H1 (cell line): Measurements from ENCODE around the gene SAT2. TPM values are rescaled to one million over a fixed set of nuclear protein-coding genes. Genes with fewer than 3 reads are reported as not detected.

Experiments used
- CTCF ChIA-PET: fragments of 300-600 bp; sonication (Branson Sonifier 250); formaldehyde crosslinking; loops from one replicate; lab custom pipeline; 2021; ENCODE audit not compliant: partially characterized antibody; lab: Charles Lee
- POLR2A ChIA-PET: fragments of 300-600 bp; sonication (Branson Sonifier 250); formaldehyde crosslinking; loops from one replicate; lab custom pipeline; 2021; ENCODE audit warnings: inconsistent platforms; ENCODE audit not compliant: partially characterized antibody; lab: Charles Lee
- DNase-seq, 2 experiments: peaks; one replicate each; pipeline versions ENCODE4 v3.0.0 to v3.0.0-alpha.2; 2010 to 2022; ENCODE audit warnings: low spot score in 2 of 2, low read depth in 1 of 2, mixed read lengths in 1 of 2
- FAIRE-seq: peaks from 2 replicates; lab custom pipeline; 2011; peaks lifted over from hg19 to GRCh38; lab: Jason Lieb, UNC
- H2AFZ ChIP-seq: 2 replicates; pipeline ENCODE4 v1.8.1; 2012; ENCODE audit warnings: low read length, inconsistent platforms
- H2AK5ac ChIP-seq: 2 replicates; pipeline ENCODE4 v1.6.1; 2013; ENCODE audit warnings: low read depth, low read length
- H2BK120ac ChIP-seq: replicated peaks from 2 replicates; pipeline ENCODE3; 2013; ENCODE audit warnings: low read depth, low read length, inconsistent platforms
- H2BK12ac ChIP-seq: 2 replicates; pipeline ENCODE4 v1.6.1; 2013; ENCODE audit warnings: low read depth, low read length
- H2BK15ac ChIP-seq: 2 replicates; pipeline ENCODE4 v1.6.1; 2013; ENCODE audit warnings: low read length
- H2BK20ac ChIP-seq: 2 replicates; pipeline ENCODE4 v1.6.1; 2013; ENCODE audit warnings: low read length
- H2BK5ac ChIP-seq: 2 replicates; pipeline ENCODE4 v1.6.1; 2013; ENCODE audit warnings: low read depth, low read length
- H3K14ac ChIP-seq: 2 replicates; pipeline ENCODE4 v1.6.1; 2013; ENCODE audit warnings: inconsistent platforms; ENCODE audit not compliant: insufficient read length
- H3K18ac ChIP-seq: 2 replicates; pipeline ENCODE4 v1.6.1; 2013; ENCODE audit warnings: low read length; ENCODE audit errors: extremely low read depth
- H3K23ac ChIP-seq: 2 replicates; pipeline ENCODE4 v1.6.1; 2013; ENCODE audit warnings: inconsistent platforms; ENCODE audit not compliant: insufficient read length
- H3K23me2 ChIP-seq: 2 replicates; pipeline ENCODE4 v1.6.1; 2013; ENCODE audit warnings: low read depth, low read length
- H3K27ac ChIP-seq: 2 replicates; pipeline ENCODE4 v1.6.1; 2011; ENCODE audit warnings: low read depth, low read length, inconsistent platforms
- H3K27me3 ChIP-seq, 4 experiments: replicated peaks in 1 of 4; 1 replicate in 1 of 4; 2 replicates in 3 of 4; pipeline versions ENCODE4 v1.6.1 to v1.8.1; 2011 to 2013; ENCODE audit warnings: low read length in 3 of 4, mild to moderate bottlenecking in 3 of 4, inconsistent platforms in 2 of 4, mixed read lengths in 2 of 4, moderate library complexity in 1 of 4; ENCODE audit not compliant: control insufficient read depth in 3 of 4, insufficient read depth in 3 of 4; ENCODE audit errors: extremely low read depth in 1 of 4
- H3K36me3 ChIP-seq, 4 experiments: 2 replicates each; pipeline versions ENCODE4 v1.6.1 to v1.8.1; 2011 to 2013; ENCODE audit warnings: mild to moderate bottlenecking in 4 of 4, low read length in 3 of 4, moderate library complexity in 2 of 4, control low read depth in 1 of 4, inconsistent platforms in 1 of 4; ENCODE audit not compliant: insufficient read depth in 4 of 4, control insufficient read depth in 2 of 4
- H3K4ac ChIP-seq: replicated peaks from 2 replicates; pipeline ENCODE3; 2013; ENCODE audit warnings: low read length, low read depth, mixed read lengths, inconsistent platforms; ENCODE audit not compliant: insufficient read length
- H3K4me1 ChIP-seq, 4 experiments: replicated peaks in 1 of 4; 1 replicate in 1 of 4; 2 replicates in 3 of 4; pipeline versions ENCODE4 v1.6.1 to v1.8.1; 2011 to 2013; ENCODE audit warnings: low read length in 3 of 4, inconsistent platforms in 2 of 4, mixed read lengths in 1 of 4; ENCODE audit not compliant: insufficient read depth in 4 of 4, control insufficient read depth in 3 of 4
- H3K4me2 ChIP-seq, 2 experiments: 2 replicates each; pipeline versions ENCODE4 v1.6.1 to v1.8.1; 2011 to 2013; ENCODE audit warnings: low read depth in 2 of 2, low read length in 2 of 2, control low read depth in 1 of 2, inconsistent platforms in 1 of 2, mild to moderate bottlenecking in 1 of 2; ENCODE audit not compliant: insufficient read depth in 1 of 2
- H3K4me3 ChIP-seq, 4 experiments: fragments of 200-600, 300-600 bp in 1 of 4; sonication (generic), shearing (Covaris generic), sonication (Bioruptor Twin) in 1 of 4; 2 replicates each; pipeline versions ENCODE4 v1.5.1 to v1.8.1; 2011 to 2016; ENCODE audit warnings: low read length in 4 of 4, low read depth in 3 of 4, control low read depth in 2 of 4, inconsistent platforms in 2 of 4, mild to moderate bottlenecking in 2 of 4, mixed read lengths in 1 of 4, moderate library complexity in 1 of 4; ENCODE audit not compliant: insufficient read depth in 2 of 4; ENCODE audit errors: extremely low read depth in 1 of 4
- H3K56ac ChIP-seq: replicated peaks from 2 replicates; pipeline ENCODE3; 2013; ENCODE audit warnings: low read depth, mild to moderate bottlenecking, mixed read lengths, low read length, inconsistent platforms; ENCODE audit not compliant: insufficient read length
- H3K79me1 ChIP-seq: 2 replicates; pipeline ENCODE4 v1.6.1; 2013; ENCODE audit warnings: low read depth, low read length, control low read depth
- H3K79me2 ChIP-seq, 2 experiments: 2 replicates each; pipeline versions ENCODE4 v1.6.1 to v1.8.1; 2012 to 2013; ENCODE audit warnings: low read length in 2 of 2, mild to moderate bottlenecking in 2 of 2, inconsistent platforms in 1 of 2; ENCODE audit not compliant: insufficient read depth in 2 of 2, control insufficient read depth in 1 of 2
- H3K9ac ChIP-seq, 4 experiments: replicated peaks in 1 of 4; 1 replicate in 1 of 4; 2 replicates in 3 of 4; pipeline versions ENCODE4 v1.6.1 to v1.8.1; 2011 to 2013; ENCODE audit warnings: low read depth in 3 of 4, low read length in 3 of 4, control low read depth in 2 of 4, mild to moderate bottlenecking in 2 of 4, moderate library complexity in 2 of 4, inconsistent platforms in 1 of 4; ENCODE audit errors: extremely low read depth in 1 of 4
- H3K9me3 ChIP-seq, 2 experiments: 2 replicates each; pipeline versions ENCODE4 v1.6.1 to v1.8.1; 2012 to 2013; ENCODE audit warnings: mild to moderate bottlenecking in 2 of 2, moderate library complexity in 2 of 2, control low read depth in 1 of 2, inconsistent platforms in 1 of 2, low read depth in 1 of 2, low read length in 1 of 2, mixed read lengths in 1 of 2; ENCODE audit not compliant: insufficient read depth in 2 of 2
- H4K20me1 ChIP-seq, 2 experiments: replicated peaks in 1 of 2; 2 replicates each; pipeline versions ENCODE3 to v1.8.1; 2011 to 2013; ENCODE audit warnings: inconsistent platforms in 2 of 2, low read length in 2 of 2, mild to moderate bottlenecking in 1 of 2; ENCODE audit not compliant: insufficient read depth in 2 of 2, control insufficient read depth in 1 of 2
- H4K5ac ChIP-seq: 2 replicates; pipeline ENCODE4 v1.6.1; 2013; ENCODE audit warnings: low read length, low read depth, mixed read lengths, inconsistent platforms; ENCODE audit not compliant: insufficient read length
- H4K8ac ChIP-seq: 2 replicates; pipeline ENCODE4 v1.8.0; 2013; ENCODE audit warnings: mild to moderate bottlenecking, moderate library complexity, low read length, inconsistent platforms; ENCODE audit not compliant: insufficient read depth; ENCODE audit errors: extremely low read depth
- H4K91ac ChIP-seq: replicated peaks from 2 replicates; pipeline ENCODE3; 2013; ENCODE audit warnings: low read length, mixed read lengths, inconsistent platforms; ENCODE audit not compliant: insufficient read length
- HDAC6 ChIP-seq: IDR thresholded peaks from one replicate; pipeline ENCODE4 v1.7.1; 2012; ENCODE audit warnings: low read depth, mild to moderate bottlenecking, inconsistent platforms, low read length, moderate library complexity
- KDM4A ChIP-seq: IDR thresholded peaks from one replicate; pipeline ENCODE4 v1.7.1; 2012; ENCODE audit warnings: low read depth, mild to moderate bottlenecking, moderate library complexity, low read length, inconsistent platforms; ENCODE audit not compliant: severe bottlenecking
- KDM5A ChIP-seq: fragments of 200-600 bp; IDR thresholded peaks from 2 replicates; pipeline ENCODE4 v1.7.1; 2012; ENCODE audit warnings: mild to moderate bottlenecking, low read length, inconsistent platforms, mixed read lengths
- POU5F1 ChIP-seq: IDR thresholded peaks from 2 replicates; pipeline ENCODE4 v1.6.1; 2011; ENCODE audit warnings: low read depth, mild to moderate bottlenecking, low read length, moderate library complexity
- WGBS, 2 experiments: shearing (Covaris generic) in 1 of 2; methylation state at CpG; one replicate each; pipeline versions ENCODE4 v1.1.6 to v1.1.7; 2013 to 2015; ENCODE audit warnings: low lambda C conversion rate in 2 of 2, mixed read lengths in 2 of 2, inconsistent platforms in 1 of 2, low coverage in 1 of 2, missing lambda C conversion rate in 1 of 2; ENCODE audit not compliant: insufficient replicate concordance in 2 of 2, insufficient coverage in 1 of 2, insufficient read length in 1 of 2; ENCODE audit errors: extremely low coverage in 1 of 2, missing lambda C conversion rate in 1 of 2; 5-methylcytosine and 5-hydroxymethylcytosine counted together
- polyA plus RNA-seq, 7 experiments: library from polyadenylated mRNA; depleted of rRNA in 3 of 7; stranded (reverse) in 5 of 7; unstranded in 2 of 7; fragments of >200 nt in 5 of 7; fragments of 200-250 nt in 2 of 7; gene quantifications; 1 replicate in 5 of 7; 2 replicates in 1 of 7; 4 replicates in 1 of 7; pipeline versions ENCODE4 v1.2.1 to v1.2.3, GENCODE V29; 2011 to 2013; ENCODE audit warnings: missing spikeins in 2 of 7, mixed read lengths in 2 of 7
- total RNA-seq: library from RNA; stranded (reverse); fragmentation: NEBNext Ultra II Directional; extraction: Animal tissue kit (Norgen Biotek cat#: 25700); gene quantifications from 2 replicates; pipeline ENCODE4 v1.2.1, GENCODE V29; 2021
- TF ChIP-seq, protein P1 (sequence below): IDR thresholded peaks from 2 replicates; pipeline ENCODE4 v1.6.1; 2011; ENCODE audit warnings: low read length, improper control_type of control experiment

The SAT2 gene
- total and polyA plus RNA-seq, 2 of the 8 experiments (the other 6 are each of a cell fraction or from before 2014, with no cell fraction given) = 36.4 to 72.3 TPM

DNA sequence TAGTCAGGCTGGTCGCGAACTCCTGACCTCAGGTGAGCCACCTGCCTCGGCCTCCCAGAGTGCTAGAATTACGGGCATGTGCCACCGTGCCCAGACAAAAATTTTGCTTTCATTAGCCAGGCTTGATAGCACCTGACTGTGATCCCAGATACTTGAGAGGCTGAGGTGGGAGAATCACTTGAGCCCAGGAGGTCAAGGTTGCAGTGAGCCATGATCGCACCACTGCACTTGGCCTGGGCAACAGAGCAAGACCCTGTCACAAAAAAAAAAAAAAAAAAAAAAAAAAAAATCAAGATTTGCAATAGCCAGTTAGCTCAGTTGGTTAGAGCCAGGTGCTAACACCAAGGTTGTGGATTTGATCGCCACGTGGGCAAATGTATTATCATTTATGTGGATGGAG, 6.8 kb downstream of the SAT2 start:
- no peak overlapping the region for H2AFZ ChIP-seq
- H2BK5ac ChIP-seq = no peak overlapping the region
- FAIRE-seq (no peak), DNase-seq (no peak)
- H2BK20ac ChIP-seq = no peak overlapping the region
- no peak overlapping the region for H2BK120ac ChIP-seq
- H3K79me1 ChIP-seq = no peaks in the 10 kb centered on the region
- no peaks in the 10 kb centered on the region for H3K79me2 ChIP-seq
- no peaks in the 10 kb centered on the region for H3K4me1 ChIP-seq
- no peak overlapping the region for H3K14ac ChIP-seq
- no peak overlapping the region for H3K9ac ChIP-seq
- H3K18ac ChIP-seq = no peak overlapping the region
- no peak overlapping the region for H3K4me3 ChIP-seq
- H2BK12ac ChIP-seq = no peak overlapping the region
- no peak overlapping the region for H2AK5ac ChIP-seq
- H3K23me2 ChIP-seq = no peaks in the 10 kb centered on the region
- H3K36me3 ChIP-seq = peaks cover 0 to 1% (median 0%) of the 10 kb centered on the region in 4 experiments; a peak in 1 of 8 replicates
- no peak overlapping the region for H3K4me2 ChIP-seq
- H3K27me3 ChIP-seq = no peaks in the 10 kb centered on the region
- no peak overlapping the region for H4K91ac ChIP-seq
- no peak overlapping the region for H4K8ac ChIP-seq
- no peak overlapping the region for H3K27ac ChIP-seq
- ChIA-PET CTCF (interaction anchor here (0.6 to 13.4 kb wide), 3 partner anchors 12 to 473 kb away, joined by 3 to 92 read pairs (median 3); partner anchors contain the start of genes SHBG and WRAP53), POLR2A (interaction anchor here (0.9 to 79.4 kb wide), 3 partner anchors 17 to 46 kb away, joined by 3 to 2272 read pairs (median 3); partner anchors contain the start of genes ATP1B2, CD68, TP53 and WRAP53)
- no peak overlapping the region for H3K4ac ChIP-seq
- WGBS, 2 experiments = 89% methylated on average over 8 of the region's 8 CpGs; no CpG with 5 or more reads in 1 of the 2 experiments
- no peak for TF ChIP-seq HDAC6
- no peak for TF ChIP-seq KDM5A
- TF ChIP-seq, protein P1, sequence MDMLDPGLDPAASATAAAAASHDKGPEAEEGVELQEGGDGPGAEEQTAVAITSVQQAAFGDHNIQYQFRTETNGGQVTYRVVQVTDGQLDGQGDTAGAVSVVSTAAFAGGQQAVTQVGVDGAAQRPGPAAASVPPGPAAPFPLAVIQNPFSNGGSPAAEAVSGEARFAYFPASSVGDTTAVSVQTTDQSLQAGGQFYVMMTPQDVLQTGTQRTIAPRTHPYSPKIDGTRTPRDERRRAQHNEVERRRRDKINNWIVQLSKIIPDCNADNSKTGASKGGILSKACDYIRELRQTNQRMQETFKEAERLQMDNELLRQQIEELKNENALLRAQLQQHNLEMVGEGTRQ = no peak
- TF ChIP-seq POU5F1 = no peak
- TF ChIP-seq KDM4A = no peak
- no peaks in the 10 kb centered on the region for H3K9me3 ChIP-seq
- H3K56ac ChIP-seq = no peak overlapping the region
- H4K20me1 ChIP-seq = no peaks in the 10 kb centered on the region
- H3K23ac ChIP-seq = no peak overlapping the region
- no peak overlapping the region for H2BK15ac ChIP-seq
- no peak overlapping the region for H4K5ac ChIP-seq
